Calu3 (cell line): ENCODE measurements around the gene ALDOA. TPM values are rescaled to one million over a fixed set of nuclear protein-coding genes. Genes with fewer than 3 reads are reported as not detected.

Source experiments
- BruUV-seq: library from RNA; stranded (reverse); fragments of 400-500 nt; replicated peaks from 2 replicates; lab custom pipeline; 2021; lab: Mats Ljungman, UMichigan
- CTCF ChIA-PET: fragments of 300-600 bp; sonication (Branson Sonifier 250); formaldehyde crosslinking; loops from one replicate; lab custom pipeline; 2022; ENCODE audit warnings: antibody characterized with exemption; lab: Charles Lee
- DNase-seq: peaks from one replicate; pipeline ENCODE4 v3.0.0; 2022
- H3K27ac Mint-ChIP-seq: one replicate; pipeline ENCODE4 v1.8.0; 2022; ENCODE audit warnings: mixed read lengths; ENCODE audit not compliant: unreplicated experiment
- H3K27me3 Mint-ChIP-seq: one replicate; pipeline ENCODE4 v1.8.0; 2022; ENCODE audit warnings: mixed read lengths; ENCODE audit not compliant: unreplicated experiment
- H3K36me3 Mint-ChIP-seq: one replicate; pipeline ENCODE4 v1.8.0; 2022; ENCODE audit warnings: mild to moderate bottlenecking, moderate library complexity, mixed read lengths; ENCODE audit not compliant: insufficient read depth, unreplicated experiment
- H3K4me1 Mint-ChIP-seq: one replicate; pipeline ENCODE4 v1.8.0; 2022; ENCODE audit warnings: mild to moderate bottlenecking, low read depth, mixed read lengths; ENCODE audit not compliant: unreplicated experiment
- H3K4me3 Mint-ChIP-seq: one replicate; pipeline ENCODE4 v1.8.0; 2022; ENCODE audit warnings: mild to moderate bottlenecking, low read depth, moderate library complexity, mixed read lengths; ENCODE audit not compliant: unreplicated experiment
- H3K9me3 Mint-ChIP-seq: one replicate; pipeline ENCODE4 v1.8.0; 2022; ENCODE audit warnings: low read depth, mixed read lengths; ENCODE audit not compliant: unreplicated experiment
- intact Hi-C: fragments of 100-400 bp; cut with micrococcal nuclease; formaldehyde crosslinking; loops from one replicate; pipeline ENCODE4 v1.10.0; 2022; ENCODE audit not compliant: unreplicated experiment
- total RNA-seq: library from RNA; stranded (reverse); gene quantifications from 2 replicates; pipeline ENCODE4 v1.2.3, GENCODE V29; 2022
- TF ChIP-seq, protein P1 (sequence below): fragments of 200-600 bp; IDR thresholded peaks from one replicate; pipeline ENCODE4 v1.8.0; 2022; ENCODE audit warnings: antibody characterized with exemption; ENCODE audit not compliant: unreplicated experiment

The ALDOA gene
- total RNA-seq, 1 experiment from 2014 or later = 1,562 TPM

DNA sequence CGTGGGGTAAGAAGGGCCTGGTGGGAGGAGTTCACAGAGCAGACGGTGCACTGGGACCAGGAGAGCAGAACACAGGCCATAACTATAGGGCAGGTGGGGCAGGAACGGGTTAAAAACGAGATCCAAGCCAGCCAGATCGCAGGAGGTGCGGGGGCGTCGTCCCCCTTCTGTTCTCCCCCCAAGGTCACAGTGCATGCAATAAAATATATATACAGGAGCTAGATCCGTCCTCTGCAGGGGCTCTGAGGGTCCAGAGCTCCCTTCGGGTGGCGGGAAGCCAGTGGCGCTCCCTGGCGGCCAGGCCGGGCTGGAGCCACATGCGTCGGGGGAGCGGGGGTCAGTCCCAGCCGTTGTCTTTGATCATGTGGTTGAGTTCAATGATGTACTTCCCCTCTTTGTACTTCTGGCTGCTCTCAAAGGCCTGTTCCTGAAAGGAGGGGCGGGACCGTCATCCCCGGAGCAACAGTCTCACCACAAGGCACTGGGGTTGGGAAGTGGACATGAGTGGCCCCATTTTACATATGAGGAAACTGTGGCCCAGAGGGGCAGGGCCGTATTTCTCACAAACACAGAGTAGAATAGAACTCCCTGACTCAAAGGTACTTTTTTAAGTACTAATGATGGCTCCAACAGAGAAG is 26.9 kb downstream of the ALDOA start:
- peak; percentile 73 for DNase-seq
- CTCF ChIA-PET = interaction anchor here (0.6 to 2.7 kb wide), 22 partner anchors 12 to 542 kb away, joined by 3 to 20 read pairs (median 4); partner anchors contain the start of genes ALDOA, CD2BP2, CORO1A and GDPD3
- BruUV-seq = TSS peak; percentile 14
- H3K36me3 Mint-ChIP-seq = peaks cover 72% of the 10 kb centered on the region
- H3K4me1 Mint-ChIP-seq = peaks cover 59% of the 10 kb centered on the region
- no peaks in the 10 kb centered on the region for H3K27me3 Mint-ChIP-seq
- TF ChIP-seq, protein P1, sequence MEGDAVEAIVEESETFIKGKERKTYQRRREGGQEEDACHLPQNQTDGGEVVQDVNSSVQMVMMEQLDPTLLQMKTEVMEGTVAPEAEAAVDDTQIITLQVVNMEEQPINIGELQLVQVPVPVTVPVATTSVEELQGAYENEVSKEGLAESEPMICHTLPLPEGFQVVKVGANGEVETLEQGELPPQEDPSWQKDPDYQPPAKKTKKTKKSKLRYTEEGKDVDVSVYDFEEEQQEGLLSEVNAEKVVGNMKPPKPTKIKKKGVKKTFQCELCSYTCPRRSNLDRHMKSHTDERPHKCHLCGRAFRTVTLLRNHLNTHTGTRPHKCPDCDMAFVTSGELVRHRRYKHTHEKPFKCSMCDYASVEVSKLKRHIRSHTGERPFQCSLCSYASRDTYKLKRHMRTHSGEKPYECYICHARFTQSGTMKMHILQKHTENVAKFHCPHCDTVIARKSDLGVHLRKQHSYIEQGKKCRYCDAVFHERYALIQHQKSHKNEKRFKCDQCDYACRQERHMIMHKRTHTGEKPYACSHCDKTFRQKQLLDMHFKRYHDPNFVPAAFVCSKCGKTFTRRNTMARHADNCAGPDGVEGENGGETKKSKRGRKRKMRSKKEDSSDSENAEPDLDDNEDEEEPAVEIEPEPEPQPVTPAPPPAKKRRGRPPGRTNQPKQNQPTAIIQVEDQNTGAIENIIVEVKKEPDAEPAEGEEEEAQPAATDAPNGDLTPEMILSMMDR = peak; percentile 16
- peak overlapping the region; percentile 94 for H3K27ac Mint-ChIP-seq
- intact Hi-C loops = no loop called here
- peaks cover 2% of the 10 kb centered on the region for H3K9me3 Mint-ChIP-seq
- H3K4me3 Mint-ChIP-seq = peak overlapping the region; percentile 85

- BruUV-seq = no TSS peak
- CTCF ChIA-PET = interaction anchor here (0.7 kb wide), 1 partner anchor 18 kb away, joined by 3 read pairs; no protein-coding TSS in a partner anchor
- Mint-ChIP-seq H3K9me3 (peaks cover 6% of the 10 kb centered on the region), H3K27ac (peak overlapping the region; percentile 73), H3K4me3 (peak overlapping the region; percentile 70), H3K36me3 (peaks cover 58% of the 10 kb centered on the region), H3K4me1 (peaks cover 41% of the 10 kb centered on the region), H3K27me3 (no peaks in the 10 kb centered on the region)
- DNase-seq = no peak
- intact Hi-C loops = no loop called here
- TF ChIP-seq, protein P1 = no peak
Observed at GRCh38 chr16:30094541-30095165, 29.1 kb downstream of the ALDOA start.

DNA sequence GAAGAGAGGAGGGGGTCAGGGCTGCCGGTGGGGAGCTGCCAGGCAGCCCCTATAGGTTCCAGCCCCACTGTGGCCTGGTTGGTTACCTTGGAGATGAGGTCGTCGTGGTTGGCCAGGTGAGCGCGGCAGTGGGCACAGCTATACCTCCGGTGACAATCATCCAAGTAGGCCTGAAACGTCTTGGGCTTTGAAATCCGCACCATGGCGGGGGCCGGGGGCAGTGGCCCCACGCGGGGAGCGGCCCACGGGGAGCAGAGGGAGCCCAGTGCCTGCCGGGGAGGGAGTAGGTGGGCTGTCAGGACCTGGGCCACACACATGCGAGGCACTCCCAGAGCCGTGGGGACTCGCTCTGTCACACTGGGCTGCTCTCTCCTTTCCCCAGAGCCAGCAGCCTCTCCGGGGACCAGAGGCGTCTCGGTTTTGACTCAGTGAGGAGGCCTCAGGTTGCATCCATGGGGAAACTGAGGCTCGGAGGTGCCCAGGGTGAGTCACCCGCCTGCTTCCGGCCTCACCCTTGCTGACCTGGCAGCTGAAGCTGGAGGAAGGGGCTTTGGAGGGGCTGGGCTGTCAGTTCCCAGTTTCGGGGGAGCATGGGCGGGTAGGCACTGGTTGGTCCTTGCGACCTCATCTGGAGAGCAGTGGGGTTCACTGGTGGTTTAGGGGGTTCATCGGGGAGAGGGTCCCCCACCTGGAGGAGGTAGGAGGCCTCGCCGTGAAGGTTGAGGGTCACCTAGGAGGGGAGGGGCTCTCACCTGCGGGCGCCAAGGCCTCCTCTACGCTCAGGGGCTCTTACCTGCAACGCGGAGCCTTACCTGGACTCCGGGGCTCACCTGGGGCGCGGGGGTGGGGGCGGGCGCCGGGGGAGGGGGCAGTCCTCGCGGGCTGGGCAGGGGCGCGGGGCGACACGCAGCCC is 29.9 kb downstream of the ALDOA start:
- TF ChIP-seq, protein P1 = no peak
- intact Hi-C loops = no loop called here
- H3K9me3 Mint-ChIP-seq = peaks cover 6% of the 10 kb centered on the region
- peaks cover 33% of the 10 kb centered on the region for H3K4me1 Mint-ChIP-seq
- no peaks in the 10 kb centered on the region for H3K27me3 Mint-ChIP-seq
- DNase-seq = no peak
- peaks cover 51% of the 10 kb centered on the region for H3K36me3 Mint-ChIP-seq
- TSS peak; percentile 24 for BruUV-seq
- CTCF ChIA-PET = no interaction called here
- H3K4me3 Mint-ChIP-seq = peak overlapping the region; percentile 70
- H3K27ac Mint-ChIP-seq = peak overlapping the region; percentile 73

- TSS peak; percentile 83 for BruUV-seq
- TF ChIP-seq, protein P1 = no peak
- H3K27me3 Mint-ChIP-seq = no peaks in the 10 kb centered on the region
- intact Hi-C loops = no loop called here
- peaks cover 31% of the 10 kb centered on the region for H3K4me1 Mint-ChIP-seq
- peak within 1 kb of the TSS; percentile 73 for H3K27ac Mint-ChIP-seq
- peak; percentile 95 for DNase-seq
- peaks cover 49% of the 10 kb centered on the region for H3K36me3 Mint-ChIP-seq
- CTCF ChIA-PET = no interaction called here
- H3K9me3 Mint-ChIP-seq = peaks cover 6% of the 10 kb centered on the region
- H3K4me3 Mint-ChIP-seq = peak within 1 kb of the TSS; percentile 70
Observed at GRCh38 chr16:30096105-30096861, 30.7 kb downstream of the ALDOA start, which contains the start of gene YPEL3. Gene YPEL3 (minus strand): TSS chr16:30096213. CDS start chr16:30095482, 731 bp downstream.
